Measurements from ENCODE around the gene PRKAR2A.
"Not testable (repeated sequence)": the region's sequence is repeated elsewhere in the genome, so short reads cannot be mapped to it uniquely, and the experiment has no call there.

PRKAR2A gene

GRCh38 chr3:48776854-48777253 lies 70.8 kb downstream of the PRKAR2A start:
- no peak for DNase-seq (ENCODE audit: low read depth)

GRCh38 chr3:48770192-48770502 lies 77.5 kb downstream of the PRKAR2A start:
- DNase-seq (ENCODE audit: low read depth) = no peak

GRCh38 chr3:48765376-48765775 lies 82.3 kb downstream of the PRKAR2A start:
- no peak for DNase-seq (ENCODE audit: low read depth)

- no peak for DNase-seq (ENCODE audit: low read depth)
These were observed 84.9 kb downstream of the PRKAR2A start for GRCh38 chr3:48762816-48763215.

- not testable (repeated sequence) for DNase-seq (ENCODE audit: low read depth)
These were observed 87.6 kb downstream of the PRKAR2A start for GRCh38 chr3:48759991-48760540.

- not testable (repeated sequence) for DNase-seq (ENCODE audit: low read depth)
These were observed 88.1 kb downstream of the PRKAR2A start for GRCh38 chr3:48759531-48759930.

GRCh38 chr3:48759071-48759470 lies 88.6 kb downstream of the PRKAR2A start:
- DNase-seq (ENCODE audit: low read depth) = no peak

- DNase-seq (ENCODE audit: low read depth) = no peak
These were observed 91.0 kb downstream of the PRKAR2A start for GRCh38 chr3:48756640-48757039.

GRCh38 chr3:48750856-48751255 lies 96.8 kb downstream of the PRKAR2A start:
- no peak for DNase-seq (ENCODE audit: low read depth)

GRCh38 chr3:48748754-48749153 lies 98.9 kb downstream of the PRKAR2A start:
- no peak for DNase-seq (ENCODE audit: low read depth)

- DNase-seq (ENCODE audit: low read depth) = no peak
These were observed 100.0 kb downstream of the PRKAR2A start for GRCh38 chr3:48747706-48748105.

GRCh38 chr3:48747015-48747615 lies 100.6 kb downstream of the PRKAR2A start:
- DNase-seq (ENCODE audit: low read depth) = no peak

GRCh38 chr3:48743773-48744172 lies 103.9 kb downstream of the PRKAR2A start:
- DNase-seq (ENCODE audit: low read depth) = no peak

GRCh38 chr3:48741226-48741625 lies 106.4 kb downstream of the PRKAR2A start:
- not testable (repeated sequence) for DNase-seq (ENCODE audit: low read depth)

GRCh38 chr3:48739955-48740823 lies 107.5 kb downstream of the PRKAR2A start:
- no peak for DNase-seq (ENCODE audit: low read depth)

GRCh38 chr3:48739617-48739954 lies 108.1 kb downstream of the PRKAR2A start:
- no peak for DNase-seq (ENCODE audit: low read depth)

- DNase-seq (ENCODE audit: low read depth) = no peak
These were observed 108.6 kb downstream of the PRKAR2A start for GRCh38 chr3:48738926-48739616.

- DNase-seq (ENCODE audit: low read depth) = no peak
These were observed 109.5 kb downstream of the PRKAR2A start for GRCh38 chr3:48738144-48738536.

GRCh38 chr3:48735075-48735767 lies 112.5 kb downstream of the PRKAR2A start:
- not testable (repeated sequence) for DNase-seq (ENCODE audit: low read depth)

- DNase-seq (ENCODE audit: low read depth) = not testable (repeated sequence)
These were observed 113.1 kb downstream of the PRKAR2A start for GRCh38 chr3:48734541-48734940.

GRCh38 chr3:48733752-48734518 lies 113.7 kb downstream of the PRKAR2A start:
- DNase-seq (ENCODE audit: low read depth) = not testable (repeated sequence)
